ENCODE results near the gene ZNF200. TPM values are rescaled to one million over a fixed set of nuclear protein-coding genes. Genes with fewer than 3 reads are reported as not detected.
"Not testable (repeated sequence)": the region's sequence is repeated elsewhere in the genome, so short reads cannot be mapped to it uniquely, and the experiment has no call there.

ZNF200 gene
- total RNA-seq, 1 donor from 2014 or later: 14.6 TPM

DNA sequence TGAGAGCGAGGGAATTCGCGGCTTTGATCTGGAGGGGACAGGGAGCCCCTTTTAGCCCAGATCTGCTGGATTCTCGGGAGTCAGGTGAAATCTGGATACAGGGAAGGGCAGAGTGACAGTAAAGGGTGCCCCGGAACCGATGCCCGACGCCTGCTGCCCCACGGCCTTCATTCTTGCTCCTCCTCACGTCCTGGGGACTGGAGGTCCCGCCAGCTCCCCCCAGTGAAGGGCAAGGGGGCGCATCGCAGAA lies 46.4 kb downstream of the ZNF200 start:
- DNase-seq (ENCODE audit: low spot score in 2 of 2): no peak
- Histone ChIP-seq H3K4me1 (peaks cover 0 to 4% of the 10 kb centered on the region in 2 donors), H3K27ac (no peak overlapping the region), H3K36me3 (no peaks in the 10 kb centered on the region), H3K27me3 (peaks cover 44% of the 10 kb centered on the region), H3K9me3 (no peaks in the 10 kb centered on the region), H3K4me3 (peak overlapping the region in 1 of 2 donors; percentile 30)
- intact Hi-C loops (cut with DNase I): no loop called here
- TF ChIP-seq CTCF (IDR thresholded peaks at IDR 0.05): no peak

GRCh38 chr16:3187798-3188674 lies 46.9 kb downstream of the ZNF200 start, which contains the start of gene OR1F1:
Gene OR1F1, plus strand, starts transcription at chr16:3188204.
- Histone ChIP-seq H3K4me1 (peaks cover 0 to 7% of the 10 kb centered on the region in 2 donors), H3K36me3 (no peaks in the 10 kb centered on the region), H3K9me3 (no peaks in the 10 kb centered on the region), H3K4me3 (peak within 1 kb of the TSS in 1 of 2 donors; percentile 30), H3K27ac (no peak within 1 kb of the TSS), H3K27me3 (peaks cover 41% of the 10 kb centered on the region)
- TF ChIP-seq CTCF (IDR thresholded peaks at IDR 0.05): no peak
- DNase-seq (ENCODE audit: low spot score in 2 of 2): no peak
- intact Hi-C loops (cut with DNase I): no loop called here

DNA sequence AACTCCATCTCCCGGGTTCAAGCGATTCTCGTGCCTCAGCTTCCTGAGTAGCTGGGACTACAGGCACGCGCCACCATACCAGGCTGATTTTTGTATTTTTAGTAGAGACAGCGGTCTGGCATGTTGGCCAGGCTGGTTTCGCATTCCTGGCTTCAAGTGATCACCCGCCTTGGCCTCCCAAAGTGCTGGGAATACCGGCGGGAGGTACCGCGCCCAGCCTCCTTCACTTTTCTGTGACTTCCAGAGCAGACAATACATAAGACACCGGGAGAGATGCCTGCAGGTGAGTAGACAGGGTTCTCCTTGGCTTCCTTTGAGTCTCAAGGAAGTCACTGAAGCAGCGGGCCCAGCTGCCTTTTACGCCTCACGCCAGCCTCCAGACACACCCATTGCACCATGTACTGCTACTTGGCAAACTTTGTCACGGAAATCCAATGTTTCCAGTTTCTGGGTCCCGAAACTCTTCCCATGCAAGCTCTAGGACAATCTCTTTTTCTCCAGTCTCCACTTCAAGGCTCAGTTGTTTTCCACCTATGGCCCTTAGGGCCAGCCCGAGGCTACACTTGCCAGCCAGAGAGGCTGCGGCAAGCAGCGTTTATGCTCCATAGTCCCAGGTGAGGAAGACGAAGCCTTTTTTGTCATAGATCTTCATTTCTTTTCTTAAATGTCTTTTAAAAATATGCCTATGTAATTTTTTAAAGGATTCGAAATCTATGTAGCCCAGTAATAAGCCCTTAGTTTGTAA lies 47.8 kb downstream of the ZNF200 start:
- Histone ChIP-seq H3K9me3 (no peaks in the 10 kb centered on the region), H3K4me1 (peaks cover 3 to 7% of the 10 kb centered on the region in 2 donors), H3K36me3 (no peaks in the 10 kb centered on the region), H3K27ac (no peak overlapping the region), H3K27me3 (peaks cover 36% of the 10 kb centered on the region), H3K4me3 (no peak overlapping the region)
- no peak for DNase-seq (ENCODE audit: low spot score in 2 of 2)
- intact Hi-C loops (cut with DNase I): no loop called here
- TF ChIP-seq CTCF (IDR thresholded peaks at IDR 0.05): no peak

DNA sequence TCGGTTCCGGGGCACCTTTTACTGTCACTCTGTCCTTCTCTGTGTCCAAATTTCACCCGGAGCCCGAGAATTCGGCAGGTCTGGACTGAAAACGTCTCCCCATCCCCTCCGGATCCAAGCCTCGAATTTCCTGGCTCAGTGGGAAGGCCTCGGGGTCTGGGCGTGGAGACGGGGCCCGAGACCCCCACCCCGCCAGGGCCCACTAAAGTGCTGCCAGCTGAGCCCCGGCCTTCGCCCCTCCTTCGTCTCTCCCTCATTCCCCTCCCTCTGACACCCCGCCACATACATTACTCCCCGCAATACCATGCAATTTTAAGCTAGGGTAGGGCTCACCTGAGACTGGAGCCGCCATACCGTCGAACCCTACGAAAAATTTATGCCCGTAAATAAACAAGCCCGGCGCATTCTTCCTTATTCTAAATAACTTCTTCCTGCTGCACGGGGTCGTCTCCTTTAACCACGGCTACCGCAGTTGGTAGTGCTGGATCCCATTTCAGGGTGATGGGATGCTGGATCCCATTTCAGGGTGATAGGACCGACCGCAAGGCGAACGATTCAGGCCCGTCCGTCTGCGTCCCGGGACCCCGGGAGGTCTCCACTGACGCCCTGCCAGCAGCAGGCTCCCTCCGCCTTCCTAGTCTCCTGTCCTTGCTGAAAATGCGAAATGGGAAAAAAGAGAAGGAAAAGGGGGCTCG lies 51.4 kb downstream of the ZNF200 start:
- Histone ChIP-seq H3K4me1 (peaks cover 3 to 4% of the 10 kb centered on the region in 2 donors), H3K27me3 (peaks cover 10% of the 10 kb centered on the region), H3K36me3 (no peaks in the 10 kb centered on the region), H3K9me3 (no peaks in the 10 kb centered on the region), H3K27ac (no peak overlapping the region), H3K4me3 (peak overlapping the region; percentile 28 to 47)
- no peak for TF ChIP-seq CTCF (IDR thresholded peaks at IDR 0.05)
- no peak for DNase-seq (ENCODE audit: low spot score in 2 of 2)
- intact Hi-C loops (cut with DNase I): no loop called here

DNA sequence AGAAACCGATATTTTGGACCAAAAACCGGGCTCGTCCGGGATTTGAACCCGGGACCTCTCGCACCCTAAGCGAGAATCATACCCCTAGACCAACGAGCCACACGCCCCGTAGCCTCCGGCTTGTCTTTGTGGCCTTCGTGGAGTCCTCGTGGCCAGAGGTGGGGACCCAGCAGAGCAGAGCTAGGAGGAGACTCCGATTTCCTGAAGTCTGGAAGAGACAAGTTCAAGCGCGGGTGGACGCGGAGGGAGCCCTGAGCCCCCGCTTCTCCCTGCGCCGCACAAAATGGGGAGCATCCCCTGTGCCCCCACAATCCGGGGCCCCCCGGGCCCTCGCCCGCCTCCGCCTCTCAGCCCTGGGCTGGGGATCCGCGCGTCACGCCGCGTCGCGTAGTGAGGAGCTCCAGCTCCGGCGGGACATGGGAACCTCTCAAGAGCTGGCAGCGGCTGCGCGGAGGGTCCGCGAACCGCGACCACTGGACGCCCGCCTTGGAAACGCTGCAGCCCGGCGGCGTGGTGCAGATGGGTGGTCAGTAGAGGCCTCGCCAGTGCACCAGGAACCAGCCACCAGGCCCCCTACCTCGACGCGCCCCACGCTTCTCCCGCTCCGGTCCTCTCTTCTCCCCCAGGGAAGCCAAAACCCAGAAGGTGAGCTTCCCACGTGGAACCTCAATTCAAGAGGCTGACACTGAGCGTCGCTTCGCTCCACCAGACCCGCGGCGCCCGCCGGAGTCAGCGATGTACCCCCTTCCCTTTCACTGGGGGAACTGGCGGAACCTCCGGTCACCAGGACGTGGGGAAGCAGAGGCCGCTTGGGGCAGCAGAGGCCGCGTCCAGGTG lies 52.1 kb downstream of the ZNF200 start:
- Histone ChIP-seq H3K36me3 (no peaks in the 10 kb centered on the region), H3K9me3 (no peaks in the 10 kb centered on the region), H3K27ac (no peak overlapping the region), H3K4me1 (peaks cover 3 to 4% of the 10 kb centered on the region in 2 donors), H3K27me3 (peaks cover 10% of the 10 kb centered on the region), H3K4me3 (peak overlapping the region; percentile 28 to 47)
- intact Hi-C loops (cut with DNase I): no loop called here
- TF ChIP-seq CTCF (IDR thresholded peaks at IDR 0.05): peak in 1 of 3 experiments; percentile 21
- no peak for DNase-seq (ENCODE audit: low spot score in 2 of 2)

DNA sequence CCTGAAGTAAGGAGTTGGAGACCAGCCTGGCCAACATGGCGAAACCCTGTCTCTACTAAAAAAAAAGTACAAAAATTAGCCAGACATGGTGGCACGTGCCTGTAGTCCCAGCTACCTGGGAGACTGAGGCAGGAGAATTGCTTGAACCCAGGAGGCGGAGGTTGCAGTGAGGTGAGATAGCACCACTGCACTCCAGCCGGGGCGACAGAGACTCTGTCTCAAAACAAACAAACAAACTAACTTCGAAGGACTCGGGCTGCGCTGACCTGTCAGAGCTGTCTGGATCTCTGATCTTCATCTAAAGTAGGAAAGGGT lies 52.7 kb downstream of the ZNF200 start:
- H3K27ac ChIP-seq; intact Hi-C loops (cut with DNase I); H3K27me3 ChIP-seq; H3K9me3 ChIP-seq; H3K36me3 ChIP-seq; DNase-seq (ENCODE audit: low spot score in 2 of 2); H3K4me1 ChIP-seq: not testable (repeated sequence)
- peak overlapping the region in 1 of 2 donors; percentile 28 for H3K4me3 ChIP-seq

All from ascending aorta (tissue), 2 donors.